Gastrocnemius medialis (tissue), 4 donors: ENCODE data around the gene DNAH17.

Experiments
- POLR2A ChIP-seq, 2 donors: fragments of 450-650 bp; IDR thresholded peaks; one replicate each; pipeline ENCODE4 v1.6.1; 2017; ENCODE audit warnings: antibody characterized with exemption in 2 of 2, mild to moderate bottlenecking in 2 of 2, moderate library complexity in 2 of 2
- TF ChIP-seq, protein P1 (sequence below), 5 experiments: fragments of 450-650 bp in 3 of 5; fragments of 200-600 bp in 2 of 5; sonication (generic) in 2 of 5; IDR thresholded peaks in 4 of 5; conservative IDR thresholded peaks in 1 of 5; 1 replicate in 4 of 5; 2 replicates in 1 of 5; pipeline ENCODE4 v1.5.1; 2016 to 2019; ENCODE audit warnings: antibody characterized with exemption in 5 of 5, mild to moderate bottlenecking in 3 of 5, moderate library complexity in 3 of 5

DNA sequence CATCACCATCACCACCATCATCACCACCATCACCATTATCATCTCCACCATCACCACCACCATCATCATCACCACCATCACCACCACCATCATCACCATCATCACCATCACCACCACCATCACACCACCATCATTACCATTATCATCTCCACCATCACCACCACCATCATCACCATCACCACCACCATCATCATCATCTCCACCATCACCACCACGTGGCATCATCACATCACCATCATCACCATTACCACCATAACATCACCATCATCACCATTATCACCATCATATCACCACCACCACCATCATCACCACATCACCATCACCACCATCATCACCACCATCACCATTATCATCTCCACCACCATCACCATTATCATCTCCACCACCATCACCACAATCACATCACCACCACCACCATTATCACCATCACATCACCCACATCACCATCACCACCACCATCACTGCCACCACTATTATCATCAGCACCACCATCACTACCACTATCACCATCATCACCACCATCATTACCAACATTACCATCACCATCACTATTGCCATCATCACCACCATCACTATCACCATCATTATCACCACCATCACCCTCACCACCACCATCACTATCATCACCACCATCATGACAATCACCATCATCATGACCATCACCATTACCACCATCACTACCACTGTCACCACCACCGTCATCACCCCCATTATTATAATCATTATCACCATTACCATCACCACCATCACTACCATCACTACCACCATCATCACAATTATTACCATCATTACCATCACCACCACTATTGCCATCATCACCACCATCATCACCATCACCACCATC, 99.1 kb downstream of the DNAH17 start:
- TF ChIP-seq, protein P1, sequence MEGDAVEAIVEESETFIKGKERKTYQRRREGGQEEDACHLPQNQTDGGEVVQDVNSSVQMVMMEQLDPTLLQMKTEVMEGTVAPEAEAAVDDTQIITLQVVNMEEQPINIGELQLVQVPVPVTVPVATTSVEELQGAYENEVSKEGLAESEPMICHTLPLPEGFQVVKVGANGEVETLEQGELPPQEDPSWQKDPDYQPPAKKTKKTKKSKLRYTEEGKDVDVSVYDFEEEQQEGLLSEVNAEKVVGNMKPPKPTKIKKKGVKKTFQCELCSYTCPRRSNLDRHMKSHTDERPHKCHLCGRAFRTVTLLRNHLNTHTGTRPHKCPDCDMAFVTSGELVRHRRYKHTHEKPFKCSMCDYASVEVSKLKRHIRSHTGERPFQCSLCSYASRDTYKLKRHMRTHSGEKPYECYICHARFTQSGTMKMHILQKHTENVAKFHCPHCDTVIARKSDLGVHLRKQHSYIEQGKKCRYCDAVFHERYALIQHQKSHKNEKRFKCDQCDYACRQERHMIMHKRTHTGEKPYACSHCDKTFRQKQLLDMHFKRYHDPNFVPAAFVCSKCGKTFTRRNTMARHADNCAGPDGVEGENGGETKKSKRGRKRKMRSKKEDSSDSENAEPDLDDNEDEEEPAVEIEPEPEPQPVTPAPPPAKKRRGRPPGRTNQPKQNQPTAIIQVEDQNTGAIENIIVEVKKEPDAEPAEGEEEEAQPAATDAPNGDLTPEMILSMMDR (IDR thresholded peaks at IDR 0.05 in 4 of 5, conservative IDR thresholded peaks at IDR 0.05 in 1 of 5), result no peak
- TF ChIP-seq POLR2A (IDR thresholded peaks at IDR 0.05), result no peak
